Panc1 (cell line): Measurements from ENCODE around the gene DUSP16.

Experiments used
- POLR2AphosphoS5 ChIP-seq: IDR thresholded peaks from 2 replicates; pipeline ENCODE4 v1.6.1; 2012; ENCODE audit warnings: mild to moderate bottlenecking, low read depth, low read length, moderate library complexity
- TCF7L2 ChIP-seq: IDR thresholded peaks from 2 replicates; pipeline ENCODE4 v1.6.1; 2011; ENCODE audit warnings: mild to moderate bottlenecking, low read depth, low read length, inconsistent platforms
- TF ChIP-seq, protein P1 (sequence below): fragments of 450-650 bp; IDR thresholded peaks from 2 replicates; pipeline ENCODE4 v1.5.1; 2017; ENCODE audit warnings: mild to moderate bottlenecking

DNA sequence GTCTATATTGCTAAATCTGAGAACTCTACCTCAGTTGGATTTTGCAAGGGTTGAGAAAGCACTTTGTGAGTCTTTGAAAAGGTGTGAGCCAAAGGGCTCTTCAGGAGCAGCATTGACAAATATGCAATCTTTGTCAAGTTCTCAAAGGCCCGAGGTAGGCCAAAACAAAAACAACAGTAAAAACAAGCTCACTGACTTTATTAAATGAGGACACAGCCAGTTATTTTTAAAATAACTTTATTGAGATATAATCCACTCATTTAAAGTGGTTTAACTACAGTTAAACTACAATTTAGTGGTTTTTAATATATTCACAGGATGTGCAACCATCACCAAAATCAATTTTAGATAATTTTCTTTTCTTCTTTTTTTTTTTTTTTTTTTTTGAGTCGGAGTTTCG is 47.0 kb upstream of the DUSP16 start:
- TF ChIP-seq, protein P1, sequence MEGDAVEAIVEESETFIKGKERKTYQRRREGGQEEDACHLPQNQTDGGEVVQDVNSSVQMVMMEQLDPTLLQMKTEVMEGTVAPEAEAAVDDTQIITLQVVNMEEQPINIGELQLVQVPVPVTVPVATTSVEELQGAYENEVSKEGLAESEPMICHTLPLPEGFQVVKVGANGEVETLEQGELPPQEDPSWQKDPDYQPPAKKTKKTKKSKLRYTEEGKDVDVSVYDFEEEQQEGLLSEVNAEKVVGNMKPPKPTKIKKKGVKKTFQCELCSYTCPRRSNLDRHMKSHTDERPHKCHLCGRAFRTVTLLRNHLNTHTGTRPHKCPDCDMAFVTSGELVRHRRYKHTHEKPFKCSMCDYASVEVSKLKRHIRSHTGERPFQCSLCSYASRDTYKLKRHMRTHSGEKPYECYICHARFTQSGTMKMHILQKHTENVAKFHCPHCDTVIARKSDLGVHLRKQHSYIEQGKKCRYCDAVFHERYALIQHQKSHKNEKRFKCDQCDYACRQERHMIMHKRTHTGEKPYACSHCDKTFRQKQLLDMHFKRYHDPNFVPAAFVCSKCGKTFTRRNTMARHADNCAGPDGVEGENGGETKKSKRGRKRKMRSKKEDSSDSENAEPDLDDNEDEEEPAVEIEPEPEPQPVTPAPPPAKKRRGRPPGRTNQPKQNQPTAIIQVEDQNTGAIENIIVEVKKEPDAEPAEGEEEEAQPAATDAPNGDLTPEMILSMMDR, result no peak
- TF ChIP-seq POLR2AphosphoS5 (no peak), TCF7L2 (no peak)
